Activated T-helper 1 cell treated with anti-CD3 and anti-CD28 coated beads, Interleukin-12 subunit alpha, Interleukin-12 subunit beta, Interleukin-2, Interleukin-4 antibody, amounts not matched to agents 30 ng/mL and 10 ng/mL and 1 ng/mL, durations not matched to agents 14 hours and 24 hours and 36 hours (primary cell): ENCODE measurements around the gene GRIN2C. TPM values are rescaled to one million over a fixed set of nuclear protein-coding genes. Genes with fewer than 3 reads are reported as not detected.

Experiments
- DNase-seq: peaks from one replicate; pipeline ENCODE4 v3.0.0; 2021; ENCODE audit warnings: low spot score
- H3K27ac Mint-ChIP-seq: one replicate; pipeline ENCODE4 v1.8.0; 2021; ENCODE audit warnings: mild to moderate bottlenecking, mixed read lengths
- H3K27me3 Mint-ChIP-seq: one replicate; pipeline ENCODE4 v1.8.0; 2022; ENCODE audit warnings: mild to moderate bottlenecking, moderate library complexity, mixed read lengths; ENCODE audit not compliant: insufficient read depth
- H3K36me3 Mint-ChIP-seq: one replicate; pipeline ENCODE4 v1.8.0; 2021; ENCODE audit warnings: low read depth, mixed read lengths
- H3K4me1 Mint-ChIP-seq: one replicate; pipeline ENCODE4 v1.8.0; 2021; ENCODE audit warnings: low read depth, mixed read lengths
- H3K4me3 Mint-ChIP-seq: one replicate; pipeline ENCODE4 v1.8.0; 2021; ENCODE audit warnings: mild to moderate bottlenecking, moderate library complexity, mixed read lengths
- H3K9me3 Mint-ChIP-seq: one replicate; pipeline ENCODE4 v1.8.0; 2021; ENCODE audit warnings: mixed read lengths
- intact Hi-C: fragments of 100-400 bp; cut with micrococcal nuclease; formaldehyde crosslinking; loops from one replicate; pipeline ENCODE4 v1.15.1; 2024
- total RNA-seq: library from RNA; stranded (reverse); gene quantifications from 2 replicates; pipeline ENCODE4 v1.2.3, GENCODE V29; 2022

The GRIN2C gene
- total RNA-seq, 1 donor from 2014 or later: 0.34 TPM

DNA sequence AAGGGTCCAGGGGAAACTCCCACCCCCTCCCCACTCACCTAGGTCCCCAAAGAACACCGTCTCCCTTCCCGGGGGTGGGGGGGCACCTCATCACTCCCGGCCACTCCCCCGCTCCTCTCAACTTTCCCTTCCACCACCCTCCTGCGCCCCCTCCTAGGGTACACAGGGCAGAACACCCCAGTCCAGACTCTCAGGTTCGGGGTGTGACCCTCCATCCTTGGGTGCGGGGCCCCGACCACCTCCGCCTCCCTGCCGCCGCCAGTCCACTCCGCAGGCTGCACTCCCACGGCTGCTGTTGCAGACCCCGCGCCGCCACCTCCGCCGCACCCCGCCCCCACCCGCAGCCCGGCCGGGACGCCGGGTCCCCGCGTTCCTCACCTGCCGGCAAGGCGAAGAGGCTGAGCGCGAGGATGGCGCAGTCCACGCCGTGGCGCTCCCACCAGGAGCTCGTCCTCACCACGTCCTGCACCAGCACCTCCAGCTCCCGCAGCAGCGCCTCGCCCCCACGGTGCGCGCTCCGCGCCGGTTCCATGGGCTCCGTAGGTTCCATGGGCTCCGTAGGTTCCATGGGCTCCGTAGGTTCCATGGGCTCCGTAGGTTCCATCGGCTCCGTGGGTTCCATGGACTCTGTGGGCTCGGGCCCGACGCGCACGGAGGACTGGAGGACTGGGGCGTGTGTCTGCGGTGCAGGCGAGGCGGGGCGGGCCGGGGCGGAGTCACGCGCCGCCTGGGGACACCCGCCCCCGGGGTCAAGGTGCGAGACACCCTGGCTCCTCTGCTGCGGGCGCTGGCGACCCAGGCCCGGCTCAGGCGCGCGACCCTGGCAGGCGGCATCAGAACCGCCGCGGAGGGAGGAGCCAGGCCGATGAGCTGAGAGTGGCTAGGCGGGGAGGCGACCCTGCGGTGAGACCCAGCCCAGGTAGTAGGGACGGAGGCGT, 33.6 kb upstream of the GRIN2C start, which contains the start of gene FADS6:
Gene FADS6 (minus strand): TSS at position 660 of the 938 bp plus-strand sequence. CDS start 38 bp downstream, at position 622.
- intact Hi-C loops: no loop called here
- no peak for DNase-seq
- no peak within 1 kb of the TSS for H3K4me3 Mint-ChIP-seq

DNA sequence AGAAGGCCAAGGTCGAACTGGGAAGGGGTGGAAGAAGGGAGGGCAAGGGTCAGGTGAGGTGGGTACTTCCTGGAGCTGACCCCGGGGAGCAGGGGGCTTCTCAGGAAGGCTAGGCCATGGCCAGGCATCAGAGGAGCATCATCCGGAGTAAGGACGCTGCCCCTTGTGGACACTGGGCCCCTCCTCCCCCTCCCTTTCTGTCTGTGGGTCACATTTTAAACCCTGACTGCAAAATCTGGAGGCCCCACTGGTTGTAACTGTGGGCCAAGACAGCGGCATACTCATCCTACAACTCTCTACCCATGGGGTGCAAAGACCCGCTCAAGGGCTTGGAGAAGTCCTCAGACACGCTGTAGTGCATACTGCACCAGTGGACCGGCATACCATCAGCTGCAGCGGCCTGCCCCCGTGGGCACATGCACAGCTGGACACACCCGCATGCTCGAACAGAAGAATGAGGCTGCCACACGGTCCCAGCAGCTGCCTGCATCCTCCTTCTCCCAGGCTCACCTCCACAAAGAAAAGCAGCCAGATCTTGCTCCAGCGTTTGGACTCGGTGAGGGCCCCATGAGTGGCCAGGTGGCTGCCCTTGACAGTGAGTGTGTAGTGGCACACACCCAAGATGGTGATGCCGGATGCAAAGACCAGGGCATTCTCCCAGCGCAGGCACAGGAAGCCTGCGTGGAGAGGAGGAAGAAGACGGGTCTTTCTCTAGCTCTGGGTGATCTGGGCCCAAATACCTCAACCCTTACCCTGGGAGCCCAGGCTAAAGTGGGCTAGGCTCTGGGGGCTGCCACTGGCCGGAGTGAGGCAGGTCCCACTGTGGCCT, 32.5 kb upstream of the GRIN2C start:
- Mint-ChIP-seq H3K4me3 (no peak overlapping the region), H3K4me1 (no peaks in the 10 kb centered on the region)

More for the DNA sequence above, 33.6 kb upstream of the GRIN2C start, which contains the start of gene FADS6:
- Mint-ChIP-seq H3K4me1 (no peaks in the 10 kb centered on the region), H3K27ac (no peak within 1 kb of the TSS), H3K9me3 (no peaks in the 10 kb centered on the region), H3K27me3 (peaks cover 44% of the 10 kb centered on the region), H3K36me3 (no peaks in the 10 kb centered on the region)

DNA sequence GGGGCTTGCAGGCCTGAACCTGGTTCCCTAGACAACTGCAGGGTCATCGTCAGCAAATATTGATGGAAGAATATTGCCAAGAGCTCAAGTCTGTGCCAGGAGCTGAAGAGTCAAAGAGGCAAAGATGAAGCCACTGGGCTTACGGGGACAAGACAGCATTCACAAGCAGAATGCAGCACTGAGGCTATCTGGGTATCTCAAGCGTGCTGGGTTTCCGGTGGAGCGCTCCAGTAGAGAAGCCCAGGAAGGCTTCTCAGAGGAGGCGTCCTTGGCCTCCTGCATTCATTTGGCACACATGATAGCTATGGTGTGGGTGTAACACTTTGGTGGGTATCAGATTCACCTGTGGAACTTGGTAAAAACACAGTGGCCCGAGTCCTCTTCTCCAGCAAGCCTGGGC, 30.9 kb upstream of the GRIN2C start:
- intact Hi-C loops: no loop called here
- DNase-seq: no peak
- Mint-ChIP-seq H3K27ac (no peak overlapping the region), H3K9me3 (no peaks in the 10 kb centered on the region), H3K4me3 (no peak overlapping the region), H3K27me3 (peaks cover 37% of the 10 kb centered on the region), H3K36me3 (no peaks in the 10 kb centered on the region), H3K4me1 (no peaks in the 10 kb centered on the region)

More for the DNA sequence above, 32.5 kb upstream of the GRIN2C start:
- H3K9me3 Mint-ChIP-seq: no peaks in the 10 kb centered on the region
- no peak for DNase-seq
- intact Hi-C loops: no loop called here
- H3K36me3 Mint-ChIP-seq: no peaks in the 10 kb centered on the region
- no peak overlapping the region for H3K27ac Mint-ChIP-seq
- H3K27me3 Mint-ChIP-seq: peaks cover 44% of the 10 kb centered on the region

DNA sequence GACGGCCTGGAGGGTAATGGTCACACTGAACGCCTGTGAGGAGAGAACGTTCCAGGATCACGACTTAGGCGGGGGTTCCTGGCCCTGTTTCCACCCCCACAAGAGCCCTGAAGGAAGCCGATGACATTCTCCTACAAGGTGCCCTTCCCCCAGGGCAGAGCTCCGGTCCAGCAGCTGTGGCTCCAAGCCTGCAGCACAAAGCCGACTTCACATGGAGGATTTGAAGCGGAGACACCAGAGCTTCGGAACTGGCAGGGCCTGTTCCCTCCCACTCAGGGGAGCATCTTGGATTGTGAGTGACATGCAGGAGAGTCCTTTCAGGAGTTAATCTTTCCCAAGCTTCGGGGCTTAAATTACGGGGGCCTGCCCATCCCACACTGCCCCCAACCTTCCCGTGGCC, 28.8 kb upstream of the GRIN2C start:
- intact Hi-C loops: no loop called here
- H3K9me3 Mint-ChIP-seq: no peaks in the 10 kb centered on the region

DNA sequence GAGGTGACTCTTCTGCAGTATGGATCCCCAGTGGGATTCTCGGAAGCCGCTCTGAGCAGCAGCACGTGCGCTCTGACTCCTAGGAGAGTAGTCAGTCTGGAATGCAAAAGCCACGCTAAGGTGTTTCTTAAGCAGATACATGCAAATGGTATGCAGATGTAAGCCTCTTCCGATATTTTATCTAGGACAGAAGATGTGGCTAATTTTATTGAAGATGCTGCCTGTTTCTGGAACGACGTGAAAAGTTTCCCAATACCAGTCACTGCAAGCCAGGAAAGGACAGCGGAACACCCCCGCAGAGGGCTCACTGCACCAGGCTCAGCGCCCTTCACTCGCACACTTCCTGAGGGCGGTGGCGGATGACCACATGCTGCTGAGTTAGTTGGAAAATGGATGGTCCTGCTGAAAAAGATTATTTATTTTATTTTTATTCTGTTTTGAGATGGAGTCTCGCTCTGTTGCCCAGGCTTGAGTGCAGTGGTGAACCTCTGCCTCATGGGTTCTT, 23.6 kb upstream of the GRIN2C start:
- Mint-ChIP-seq H3K9me3 (no peaks in the 10 kb centered on the region), H3K27ac (no peak overlapping the region), H3K4me1 (no peaks in the 10 kb centered on the region), H3K27me3 (peaks cover 10% of the 10 kb centered on the region), H3K4me3 (no peak overlapping the region), H3K36me3 (no peaks in the 10 kb centered on the region)
- intact Hi-C loops: no loop called here
- no peak for DNase-seq

More for the DNA sequence above, 28.8 kb upstream of the GRIN2C start:
- Mint-ChIP-seq H3K4me1 (no peaks in the 10 kb centered on the region), H3K27ac (no peak overlapping the region), H3K27me3 (peaks cover 22% of the 10 kb centered on the region), H3K4me3 (no peak overlapping the region), H3K36me3 (no peaks in the 10 kb centered on the region)
- DNase-seq: no peak

DNA sequence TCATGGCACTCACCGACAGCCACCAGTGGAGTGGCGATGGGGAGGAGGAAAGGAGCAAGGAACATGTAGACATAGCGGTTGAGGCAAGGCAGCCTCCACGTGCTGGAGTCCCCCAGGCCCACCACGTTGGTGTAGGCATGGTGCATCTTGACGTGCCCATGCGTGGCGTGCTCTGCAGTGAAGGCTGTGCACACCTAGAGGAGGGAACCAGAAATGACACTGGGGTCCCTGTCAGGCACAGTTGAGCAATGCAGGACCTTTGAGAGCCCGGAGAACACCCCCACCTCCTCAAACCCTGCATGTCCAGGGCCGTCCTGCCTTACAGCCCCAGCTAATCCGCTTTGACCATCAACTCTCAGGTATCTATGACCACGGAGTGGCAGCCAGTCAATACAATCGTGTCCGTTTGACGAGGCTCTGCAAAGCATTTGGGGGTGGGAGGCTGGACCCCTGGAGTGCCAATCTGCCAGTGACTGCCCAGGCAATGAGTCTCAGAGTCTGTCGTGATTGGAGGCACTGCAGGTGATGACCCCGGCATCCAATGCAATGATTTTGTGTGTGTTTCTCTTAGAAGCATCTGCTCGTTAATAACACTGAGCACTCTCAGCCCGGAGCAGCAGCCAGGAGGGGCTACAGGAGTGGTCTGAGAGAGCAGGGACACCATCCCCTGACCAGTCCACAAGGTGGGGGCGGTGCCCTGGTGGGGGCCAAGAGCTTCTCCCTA, 23.0 kb upstream of the GRIN2C start:
- Mint-ChIP-seq H3K27ac (no peak overlapping the region), H3K9me3 (no peaks in the 10 kb centered on the region), H3K27me3 (peaks cover 10% of the 10 kb centered on the region), H3K36me3 (no peaks in the 10 kb centered on the region), H3K4me1 (no peaks in the 10 kb centered on the region), H3K4me3 (no peak overlapping the region)
- intact Hi-C loops: no loop called here
- DNase-seq: no peak

DNA sequence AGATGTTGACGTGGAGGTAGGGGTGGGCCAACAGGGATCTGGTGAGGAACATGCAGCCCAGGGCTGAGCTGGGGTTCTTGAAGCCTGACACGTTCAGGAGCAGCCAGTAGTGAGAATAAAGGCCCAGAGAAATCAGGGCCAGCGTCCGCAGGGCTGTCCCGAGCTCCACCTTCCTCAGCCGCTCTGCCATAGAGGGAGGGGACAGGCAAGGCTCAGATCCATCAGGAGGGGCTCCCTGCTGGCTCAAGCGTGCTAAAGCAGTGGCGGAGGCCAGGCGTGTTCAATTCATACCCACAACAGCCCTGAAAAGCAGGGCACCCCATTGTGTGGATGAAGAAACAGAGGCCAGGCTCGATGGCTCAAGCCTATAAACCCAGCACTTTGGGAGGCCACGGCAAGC, 21.4 kb upstream of the GRIN2C start:
- intact Hi-C loops: no loop called here
- Mint-ChIP-seq H3K36me3 (no peaks in the 10 kb centered on the region), H3K4me3 (no peak overlapping the region)

DNA sequence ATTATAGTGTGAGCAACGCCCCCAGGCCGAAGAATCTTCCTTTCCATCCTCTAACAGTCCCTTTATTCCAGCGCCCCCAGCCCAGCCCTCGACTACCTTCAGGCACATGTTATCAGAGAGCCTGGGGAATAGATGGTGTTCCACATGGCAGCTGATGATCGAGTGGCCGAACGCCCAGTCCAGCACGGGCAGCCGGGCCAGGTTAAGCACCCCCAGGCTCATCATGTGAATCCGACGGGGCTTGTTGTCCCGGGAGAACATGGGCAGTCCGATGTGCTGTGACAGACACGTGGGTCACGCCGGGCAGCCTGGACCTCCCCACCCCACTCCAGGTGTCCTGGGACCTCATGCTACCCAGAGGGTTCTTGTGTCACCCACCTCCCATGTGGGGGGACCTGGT, 19.6 kb upstream of the GRIN2C start:
- H3K27ac Mint-ChIP-seq: no peak overlapping the region
- no peak overlapping the region for H3K4me3 Mint-ChIP-seq
- no peaks in the 10 kb centered on the region for H3K36me3 Mint-ChIP-seq
- H3K27me3 Mint-ChIP-seq: peaks cover 5% of the 10 kb centered on the region
- intact Hi-C loops: loop anchor here (10.0 kb wide), 1 partner anchor 385 kb away; the partner anchor contains the start of genes GGA3 and MRPS7
- H3K9me3 Mint-ChIP-seq: no peaks in the 10 kb centered on the region
- H3K4me1 Mint-ChIP-seq: peaks cover 7% of the 10 kb centered on the region
- DNase-seq: no peak

More for the DNA sequence above, 21.4 kb upstream of the GRIN2C start:
- H3K27ac Mint-ChIP-seq: no peak overlapping the region
- no peaks in the 10 kb centered on the region for H3K9me3 Mint-ChIP-seq
- H3K27me3 Mint-ChIP-seq: peaks cover 10% of the 10 kb centered on the region
- DNase-seq: no peak
- no peaks in the 10 kb centered on the region for H3K4me1 Mint-ChIP-seq

DNA sequence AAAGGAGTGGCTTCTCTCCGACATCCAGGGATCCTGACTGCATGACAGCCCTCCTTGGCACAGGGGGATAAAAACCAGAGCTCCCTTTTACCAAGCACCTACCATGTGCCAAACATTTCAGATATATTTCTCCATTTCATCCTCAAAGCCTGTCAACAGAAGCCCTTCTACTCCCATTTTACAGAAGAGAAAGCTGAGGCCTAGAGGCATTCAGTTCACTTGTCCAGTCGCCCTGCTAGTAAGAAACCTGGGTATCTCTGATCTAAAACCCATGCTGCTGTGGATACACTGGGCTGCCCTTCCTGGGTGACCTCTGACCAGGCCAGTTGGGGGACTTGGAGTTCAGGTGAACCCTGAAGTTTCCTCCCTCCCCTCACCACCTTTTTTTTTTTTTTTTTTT, 19.0 kb upstream of the GRIN2C start:
- no peak for DNase-seq
- intact Hi-C loops: loop anchor here (10.0 kb wide), 1 partner anchor 386 kb away; the partner anchor contains the start of genes GGA3 and MRPS7
- peaks cover 5% of the 10 kb centered on the region for H3K27me3 Mint-ChIP-seq
- no peaks in the 10 kb centered on the region for H3K36me3 Mint-ChIP-seq
- H3K9me3 Mint-ChIP-seq: no peaks in the 10 kb centered on the region
- H3K4me3 Mint-ChIP-seq: no peak overlapping the region
- peaks cover 12% of the 10 kb centered on the region for H3K4me1 Mint-ChIP-seq
- no peak overlapping the region for H3K27ac Mint-ChIP-seq

DNA sequence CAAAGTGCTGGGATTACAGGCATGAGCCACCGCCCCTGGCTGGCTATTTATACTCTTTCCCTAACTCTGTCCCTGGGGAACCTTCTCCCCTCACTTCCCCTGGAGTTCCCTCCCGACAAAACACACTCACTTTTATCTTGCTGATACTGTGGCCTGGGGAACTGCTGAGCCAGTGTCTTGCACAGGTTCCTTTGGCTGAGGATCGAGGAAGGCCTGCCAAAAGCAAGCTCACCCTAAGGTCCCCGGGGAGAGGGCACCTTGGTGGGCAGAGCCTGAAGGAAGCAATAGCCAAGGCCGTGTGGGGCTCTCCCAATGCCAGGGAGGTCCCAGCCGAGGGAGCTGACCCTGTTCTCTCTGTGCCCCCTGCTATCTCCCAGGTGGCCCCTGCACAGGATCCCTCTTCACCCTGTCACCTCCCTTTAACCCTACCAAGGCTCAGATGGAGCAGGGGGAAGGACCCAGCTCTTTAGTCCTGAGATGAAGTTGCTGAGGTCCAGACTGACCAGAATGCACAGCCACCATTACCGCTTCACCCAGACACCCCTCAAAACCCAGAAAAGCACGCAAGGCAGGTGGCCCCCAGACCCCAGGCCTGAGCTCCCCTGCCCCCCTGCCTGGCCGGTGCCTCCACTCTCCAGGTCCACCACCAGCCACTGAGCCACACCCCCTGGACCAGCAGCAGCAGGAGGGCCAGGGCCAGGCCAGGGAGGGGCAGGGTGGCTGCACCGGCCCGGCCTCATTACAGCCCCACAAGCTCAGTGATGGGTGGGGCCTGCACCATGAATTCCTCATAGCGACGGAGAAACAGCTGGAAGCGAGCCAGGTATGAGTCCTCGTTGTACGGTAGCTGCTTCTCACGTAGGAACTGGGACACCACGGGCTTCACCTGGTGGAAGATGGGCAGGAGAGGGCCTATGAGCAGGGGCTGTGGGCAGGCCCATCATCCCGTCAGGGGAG, 18.2 kb upstream of the GRIN2C start:
- Mint-ChIP-seq H3K4me1 (peaks cover 13% of the 10 kb centered on the region), H3K36me3 (no peaks in the 10 kb centered on the region), H3K27ac (no peak overlapping the region), H3K9me3 (no peaks in the 10 kb centered on the region), H3K27me3 (peaks cover 6% of the 10 kb centered on the region), H3K4me3 (no peak overlapping the region)
- intact Hi-C loops: loop anchor here (10.0 kb wide), 1 partner anchor 387 kb away; the partner anchor contains the start of genes GGA3 and MRPS7
- DNase-seq: no peak

DNA sequence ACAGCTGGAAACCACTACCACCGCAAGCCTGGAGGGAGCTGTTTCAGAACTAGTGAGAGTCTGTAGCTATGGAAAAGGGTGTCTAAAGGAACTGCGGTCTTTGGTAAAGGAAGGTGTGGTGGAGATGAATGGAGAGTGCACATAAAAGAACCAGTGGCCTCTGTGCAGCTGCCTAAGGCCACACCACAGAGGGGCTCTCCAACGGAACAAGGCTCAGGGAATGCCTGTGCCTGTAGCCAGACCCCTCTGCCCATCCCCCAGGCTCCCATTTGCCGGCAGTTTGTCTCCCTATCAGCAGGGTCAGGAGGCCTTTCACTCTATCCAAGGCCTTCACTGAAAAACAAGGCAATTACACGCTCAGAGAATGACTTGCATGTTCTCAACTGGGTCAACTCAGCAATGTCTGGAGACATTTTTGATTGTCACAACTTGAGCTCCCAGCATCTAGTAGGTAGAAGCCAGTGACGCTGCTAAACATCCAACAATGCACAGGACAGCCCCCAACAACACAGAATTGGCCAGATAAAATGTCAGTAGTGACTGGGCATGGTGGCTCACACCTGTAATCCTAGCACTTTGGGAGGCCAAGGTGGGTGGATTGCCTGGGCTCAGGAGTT, 16.4 kb upstream of the GRIN2C start:
- peaks cover 5% of the 10 kb centered on the region for H3K27me3 Mint-ChIP-seq
- no peak overlapping the region for H3K4me3 Mint-ChIP-seq
- H3K36me3 Mint-ChIP-seq: peaks cover 4% of the 10 kb centered on the region
- DNase-seq: no peak
- H3K27ac Mint-ChIP-seq: no peak overlapping the region
- H3K9me3 Mint-ChIP-seq: no peaks in the 10 kb centered on the region
- intact Hi-C loops: loop anchor here (10.0 kb wide), 1 partner anchor 389 kb away; the partner anchor contains the start of genes GGA3 and MRPS7
- peaks cover 29% of the 10 kb centered on the region for H3K4me1 Mint-ChIP-seq
